ENCODE measurements around the gene PCDH9.
A peak's percentile ranks its signal among the peaks of the same experiment; 100 is the strongest.

PCDH9 gene

GRCh38 chr13:67226696-67227095, 3.4 kb downstream of the PCDH9 start:
- no peak for FAIRE-seq
- DNase-seq (ENCODE audit: insufficient read length, low spot score), result no peak

- no peak for FAIRE-seq
- no peak for DNase-seq (ENCODE audit: insufficient read length, low spot score)
These were observed 4.6 kb downstream of the PCDH9 start for GRCh38 chr13:67225252-67226159.

GRCh38 chr13:67224148-67224846, 5.8 kb downstream of the PCDH9 start:
- no peak for FAIRE-seq
- DNase-seq (ENCODE audit: insufficient read length, low spot score), result peak; percentile 15

- FAIRE-seq (no peak), DNase-seq (ENCODE audit: insufficient read length, low spot score) (no peak)
These were observed 6.4 kb downstream of the PCDH9 start for GRCh38 chr13:67223742-67224141.

GRCh38 chr13:67223024-67223423, 7.1 kb downstream of the PCDH9 start:
- DNase-seq (ENCODE audit: insufficient read length, low spot score) (no peak), FAIRE-seq (no peak)

GRCh38 chr13:67221630-67222226, 8.4 kb downstream of the PCDH9 start:
- FAIRE-seq, result no peak

GRCh38 chr13:67219113-67219512, 11.0 kb downstream of the PCDH9 start:
- FAIRE-seq, result no peak
- DNase-seq (ENCODE audit: insufficient read length, low spot score), result no peak

More at GRCh38 chr13:67221630-67222226, 8.4 kb downstream of the PCDH9 start:
- no peak for DNase-seq (ENCODE audit: insufficient read length, low spot score)

- no peak for DNase-seq (ENCODE audit: insufficient read length, low spot score)
- no peak for FAIRE-seq
These were observed 12.3 kb downstream of the PCDH9 start for GRCh38 chr13:67217880-67218279.

- no peak for FAIRE-seq
- no peak for DNase-seq (ENCODE audit: insufficient read length, low spot score)
These were observed 13.3 kb downstream of the PCDH9 start for GRCh38 chr13:67216864-67217263.

- DNase-seq (ENCODE audit: insufficient read length, low spot score) (no peak), FAIRE-seq (no peak)
These were observed 19.9 kb downstream of the PCDH9 start for GRCh38 chr13:67210208-67210607.

- FAIRE-seq (no peak), DNase-seq (ENCODE audit: insufficient read length, low spot score) (no peak)
These were observed 21.6 kb downstream of the PCDH9 start for GRCh38 chr13:67208552-67208951.

- no peak for FAIRE-seq
- no peak for DNase-seq (ENCODE audit: insufficient read length, low spot score)
These were observed 25.4 kb downstream of the PCDH9 start for GRCh38 chr13:67204764-67205163.

- no peak for DNase-seq (ENCODE audit: insufficient read length, low spot score)
- FAIRE-seq, result no peak
These were observed 29.5 kb downstream of the PCDH9 start for GRCh38 chr13:67200605-67201004.

GRCh38 chr13:67200183-67200582, 30.0 kb downstream of the PCDH9 start:
- no peak for DNase-seq (ENCODE audit: insufficient read length, low spot score)

GRCh38 chr13:67197704-67198103, 32.4 kb downstream of the PCDH9 start:
- FAIRE-seq, result no peak
- DNase-seq (ENCODE audit: insufficient read length, low spot score), result no peak

More at GRCh38 chr13:67200183-67200582, 30.0 kb downstream of the PCDH9 start:
- FAIRE-seq, result no peak

GRCh38 chr13:67193979-67194378, 36.2 kb downstream of the PCDH9 start:
- FAIRE-seq, result no peak

GRCh38 chr13:67192751-67193150, 37.4 kb downstream of the PCDH9 start:
- DNase-seq (ENCODE audit: insufficient read length, low spot score), result no peak
- no peak for FAIRE-seq

More at GRCh38 chr13:67193979-67194378, 36.2 kb downstream of the PCDH9 start:
- no peak for DNase-seq (ENCODE audit: insufficient read length, low spot score)

- FAIRE-seq, result no peak
These were observed 43.1 kb downstream of the PCDH9 start for GRCh38 chr13:67186995-67187569.

GRCh38 chr13:67184247-67184646, 45.9 kb downstream of the PCDH9 start:
- FAIRE-seq (no peak), DNase-seq (ENCODE audit: insufficient read length, low spot score) (no peak)

More at GRCh38 chr13:67186995-67187569, 43.1 kb downstream of the PCDH9 start:
- no peak for DNase-seq (ENCODE audit: insufficient read length, low spot score)

- no peak for DNase-seq (ENCODE audit: insufficient read length, low spot score)
- no peak for FAIRE-seq
These were observed 47.0 kb downstream of the PCDH9 start for GRCh38 chr13:67183151-67183550.
